AG04449 (cell line): ENCODE measurements around the gene MTHFR.

Experiments used
- CTCF ChIA-PET: fragments of 350-600 bp; formaldehyde crosslinking; extraction: SDS; loops from one replicate; lab custom pipeline; 2021; ENCODE audit warnings: antibody characterized with exemption; lab: Yijun Ruan, JAX
- POLR2A ChIA-PET: fragments of 400-600, 350-600 bp; formaldehyde crosslinking; extraction: SDS; loops from one replicate; lab custom pipeline; 2020; ENCODE audit warnings: antibody characterized with exemption, inconsistent platforms; lab: Yijun Ruan, JAX
- DNase-seq: peaks from one replicate; pipeline ENCODE4 v3.0.0-alpha.2; 2010; ENCODE audit warnings: low read depth, low spot score
- H3K4me3 ChIP-seq: 2 replicates; pipeline ENCODE4 v1.5.1; 2011; ENCODE audit warnings: low read depth, mild to moderate bottlenecking, control low read depth, low read length
- TF ChIP-seq, protein P1 (sequence below): IDR thresholded peaks from one replicate; pipeline ENCODE4 v1.5.1; 2011; ENCODE audit warnings: mild to moderate bottlenecking, moderate library complexity, low read length, control low read depth, inconsistent platforms; ENCODE audit not compliant: insufficient read depth; ENCODE audit errors: missing control alignments

Gene MTHFR

GRCh38 chr1:11835441-11836225 is 29.9 kb upstream of the MTHFR start:
- ChIA-PET CTCF (interaction anchor here (0.9 to 8.9 kb wide), 6 partner anchors 10 to 798 kb away, joined by 3 to 86 read pairs (median 4); partner anchors contain the start of gene NPPA), POLR2A (interaction anchor here (3.1 kb wide), 1 partner anchor 73 kb away, joined by 21 read pairs; no protein-coding TSS in a partner anchor)
- DNase-seq, result no peak
- TF ChIP-seq, protein P1, sequence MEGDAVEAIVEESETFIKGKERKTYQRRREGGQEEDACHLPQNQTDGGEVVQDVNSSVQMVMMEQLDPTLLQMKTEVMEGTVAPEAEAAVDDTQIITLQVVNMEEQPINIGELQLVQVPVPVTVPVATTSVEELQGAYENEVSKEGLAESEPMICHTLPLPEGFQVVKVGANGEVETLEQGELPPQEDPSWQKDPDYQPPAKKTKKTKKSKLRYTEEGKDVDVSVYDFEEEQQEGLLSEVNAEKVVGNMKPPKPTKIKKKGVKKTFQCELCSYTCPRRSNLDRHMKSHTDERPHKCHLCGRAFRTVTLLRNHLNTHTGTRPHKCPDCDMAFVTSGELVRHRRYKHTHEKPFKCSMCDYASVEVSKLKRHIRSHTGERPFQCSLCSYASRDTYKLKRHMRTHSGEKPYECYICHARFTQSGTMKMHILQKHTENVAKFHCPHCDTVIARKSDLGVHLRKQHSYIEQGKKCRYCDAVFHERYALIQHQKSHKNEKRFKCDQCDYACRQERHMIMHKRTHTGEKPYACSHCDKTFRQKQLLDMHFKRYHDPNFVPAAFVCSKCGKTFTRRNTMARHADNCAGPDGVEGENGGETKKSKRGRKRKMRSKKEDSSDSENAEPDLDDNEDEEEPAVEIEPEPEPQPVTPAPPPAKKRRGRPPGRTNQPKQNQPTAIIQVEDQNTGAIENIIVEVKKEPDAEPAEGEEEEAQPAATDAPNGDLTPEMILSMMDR, result no peak
- no peak overlapping the region for H3K4me3 ChIP-seq

DNA sequence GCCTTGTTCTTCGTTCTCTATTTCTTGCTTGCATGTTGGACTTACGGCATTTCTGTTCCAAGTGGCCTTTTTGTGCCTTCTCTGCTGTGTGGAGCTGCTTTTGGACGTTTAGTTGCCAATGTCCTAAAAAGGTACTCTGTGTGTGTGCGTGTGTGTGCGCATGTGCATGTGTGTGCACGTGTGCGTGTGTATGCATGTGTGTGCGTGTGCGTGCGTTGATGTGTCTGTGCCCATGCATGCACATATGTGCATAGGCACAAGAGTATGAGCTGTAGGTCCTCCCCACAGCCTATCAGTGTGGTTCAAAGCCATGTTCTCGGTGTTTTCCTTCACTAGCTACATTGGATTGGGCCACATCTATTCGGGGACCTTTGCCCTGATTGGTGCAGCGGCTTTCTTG is 28.1 kb upstream of the MTHFR start:
- H3K4me3 ChIP-seq, result no peak overlapping the region
- TF ChIP-seq, protein P1, result no peak
- no peak for DNase-seq
- CTCF ChIA-PET, result interaction anchor here (1.1 to 8.9 kb wide), 3 partner anchors 8 to 74 kb away, joined by 3 to 86 read pairs (median 7); no protein-coding TSS in a partner anchor
- POLR2A ChIA-PET, result no interaction called here

DNA sequence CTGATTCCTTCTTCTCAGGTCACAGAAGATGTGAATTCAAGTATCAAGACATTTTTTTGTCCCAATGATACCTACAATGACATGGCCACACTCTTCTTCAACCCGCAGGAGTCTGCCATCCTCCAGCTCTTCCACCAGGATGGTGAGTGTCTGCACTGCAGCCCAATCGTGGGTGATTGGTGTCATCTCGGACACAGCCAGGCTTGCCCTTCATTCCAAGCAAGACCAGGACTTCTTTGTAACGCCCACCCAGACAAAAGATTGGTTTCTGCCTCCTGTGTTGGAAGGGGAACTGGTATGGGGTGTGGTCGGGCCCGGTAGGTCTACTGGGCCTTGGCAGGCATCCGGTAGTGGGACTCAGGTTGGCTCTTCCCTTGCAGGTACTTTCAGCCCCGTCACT is 27.7 kb upstream of the MTHFR start:
- TF ChIP-seq, protein P1, result no peak
- POLR2A ChIA-PET, result no interaction called here
- H3K4me3 ChIP-seq, result no peak overlapping the region
- CTCF ChIA-PET, result interaction anchor here (1.1 kb wide), 1 partner anchor 9 kb away, joined by 3 read pairs; no protein-coding TSS in a partner anchor
- DNase-seq, result no peak

DNA sequence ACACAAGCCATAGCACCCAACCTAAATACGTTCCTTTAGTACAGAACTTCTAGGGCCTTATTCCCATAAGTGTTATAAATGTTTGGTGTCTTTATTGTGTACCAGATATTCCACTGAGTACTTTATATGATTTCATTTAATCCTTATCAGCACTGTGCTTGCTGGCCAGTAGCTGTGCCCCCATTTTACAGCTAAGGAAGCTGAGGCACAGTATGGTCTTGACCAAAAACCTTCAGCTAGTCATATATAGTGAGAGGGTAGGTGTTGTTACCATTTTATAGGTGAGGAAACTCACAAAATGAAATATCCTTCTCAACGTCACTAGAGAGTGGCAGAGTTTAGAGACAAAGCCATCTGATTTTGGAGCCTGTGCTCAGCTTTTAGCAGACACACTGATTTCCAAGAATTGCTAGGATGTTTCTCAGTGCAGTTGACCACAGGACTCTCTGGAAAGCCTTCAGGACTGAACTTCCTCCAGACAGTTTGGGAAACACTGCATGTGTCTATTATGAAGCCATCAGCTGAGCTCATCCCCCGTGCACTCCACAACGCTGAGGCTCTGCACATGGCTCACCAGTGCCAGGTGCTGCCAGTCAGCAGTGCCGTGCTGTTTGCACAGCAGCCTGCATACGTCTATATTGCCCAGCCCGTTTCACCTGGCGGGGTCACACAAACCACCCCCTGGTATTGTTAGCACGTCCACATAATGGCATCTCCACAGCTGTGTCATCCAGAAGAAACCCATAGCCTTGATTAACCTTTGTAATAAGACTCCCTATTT is 26.4 kb upstream of the MTHFR start:
- DNase-seq, result no peak
- no peak overlapping the region for H3K4me3 ChIP-seq
- TF ChIP-seq, protein P1, result no peak
- POLR2A ChIA-PET, result interaction anchor here (1.5 kb wide), 1 partner anchor 76 kb away, joined by 5 read pairs; no protein-coding TSS in a partner anchor
- CTCF ChIA-PET, result no interaction called here

DNA sequence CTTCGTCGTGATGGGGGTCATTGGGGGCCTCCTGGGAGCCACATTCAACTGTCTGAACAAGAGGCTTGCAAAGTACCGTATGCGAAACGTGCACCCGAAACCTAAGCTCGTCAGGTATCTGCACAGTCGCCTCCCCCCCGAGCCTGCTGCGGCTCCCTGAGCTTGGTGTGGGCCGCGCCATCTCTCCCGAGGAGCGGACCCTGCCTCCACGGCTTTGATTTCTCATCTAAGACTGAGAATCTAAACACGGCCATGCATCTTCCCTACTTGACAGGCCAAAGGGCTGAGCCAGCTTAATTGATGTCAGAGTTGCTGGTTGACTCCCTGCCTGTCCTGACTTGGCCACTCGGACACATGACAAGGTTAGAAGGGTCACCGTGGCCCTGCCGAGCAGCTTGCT is 22.7 kb upstream of the MTHFR start:
- TF ChIP-seq, protein P1, result no peak
- CTCF ChIA-PET, result interaction anchor here (1.2 to 8.7 kb wide), 2 partner anchors 10 to 16 kb away, joined by 3 to 86 read pairs; no protein-coding TSS in a partner anchor
- POLR2A ChIA-PET, result no interaction called here
- DNase-seq, result no peak
- H3K4me3 ChIP-seq, result no peak overlapping the region

DNA sequence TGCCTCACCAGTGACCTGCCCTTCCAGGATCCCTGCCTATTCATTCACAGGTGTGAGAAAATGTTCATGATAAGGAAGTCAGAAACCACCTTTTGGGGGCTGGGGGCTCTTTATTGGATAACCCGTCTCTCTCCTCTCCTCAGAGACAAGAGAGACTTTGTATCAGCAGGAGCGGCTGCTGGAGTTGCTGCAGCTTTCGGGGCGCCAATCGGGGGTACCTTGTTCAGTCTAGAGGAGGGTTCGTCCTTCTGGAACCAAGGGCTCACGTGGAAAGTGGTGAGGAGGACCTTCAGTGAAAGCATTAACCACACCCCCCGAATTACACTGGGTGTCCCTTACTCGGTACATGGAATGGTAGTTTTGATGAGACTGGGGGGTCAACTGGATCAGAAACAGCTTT is 21.2 kb upstream of the MTHFR start:
- POLR2A ChIA-PET, result no interaction called here
- H3K4me3 ChIP-seq, result no peak overlapping the region
- CTCF ChIA-PET, result interaction anchor here (8.7 kb wide), 1 partner anchor 11 kb away, joined by 86 read pairs; no protein-coding TSS in a partner anchor
- TF ChIP-seq, protein P1, result no peak
- DNase-seq, result no peak
